Measurements from ENCODE around the gene MOB2. TPM values are rescaled to one million over a fixed set of nuclear protein-coding genes. Genes with fewer than 3 reads are reported as not detected.
A peak's percentile ranks its signal among the peaks of the same experiment; 100 is the strongest.

Gene MOB2
- total and polyA plus RNA-seq, 12 donors: 25.2 to 59.1 (median 45.2) TPM

DNA sequence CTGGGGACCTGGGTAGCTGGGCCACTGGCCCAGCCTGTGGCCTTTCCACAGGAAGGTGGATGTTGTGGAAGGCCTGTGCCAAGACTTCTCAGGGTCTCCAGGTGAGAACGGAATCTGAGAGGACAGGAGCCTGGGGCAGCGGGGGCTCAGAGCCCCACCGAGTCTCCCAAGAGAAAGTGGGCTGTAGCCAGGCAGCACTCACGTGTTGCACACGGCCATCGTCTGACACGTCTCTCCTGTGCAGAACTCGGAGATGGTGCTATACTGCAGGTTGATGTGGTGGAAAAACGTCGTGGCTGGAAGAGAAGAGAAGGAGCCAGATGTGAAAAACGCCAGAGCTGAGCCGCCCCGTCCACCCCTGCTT lies 6.4 kb downstream of the MOB2 start:
- ATAC-seq (no peak), DNase-seq (no peak)
- Histone ChIP-seq H3K27me3 (no peaks in the 10 kb centered on the region), H3K27ac (no peak overlapping the region), H3K4me1 (peaks cover 22 to 61% (median 36%) of the 10 kb centered on the region in 9 donors), H3K4me3 (no peak overlapping the region), H3K36me3 (peaks cover 0 to 66% (median 44%) of the 10 kb centered on the region in 9 donors), H3K9me3 (no peaks in the 10 kb centered on the region)
- intact Hi-C loops (cut with DNase I): no loop called here
- TF ChIP-seq, protein P1, sequence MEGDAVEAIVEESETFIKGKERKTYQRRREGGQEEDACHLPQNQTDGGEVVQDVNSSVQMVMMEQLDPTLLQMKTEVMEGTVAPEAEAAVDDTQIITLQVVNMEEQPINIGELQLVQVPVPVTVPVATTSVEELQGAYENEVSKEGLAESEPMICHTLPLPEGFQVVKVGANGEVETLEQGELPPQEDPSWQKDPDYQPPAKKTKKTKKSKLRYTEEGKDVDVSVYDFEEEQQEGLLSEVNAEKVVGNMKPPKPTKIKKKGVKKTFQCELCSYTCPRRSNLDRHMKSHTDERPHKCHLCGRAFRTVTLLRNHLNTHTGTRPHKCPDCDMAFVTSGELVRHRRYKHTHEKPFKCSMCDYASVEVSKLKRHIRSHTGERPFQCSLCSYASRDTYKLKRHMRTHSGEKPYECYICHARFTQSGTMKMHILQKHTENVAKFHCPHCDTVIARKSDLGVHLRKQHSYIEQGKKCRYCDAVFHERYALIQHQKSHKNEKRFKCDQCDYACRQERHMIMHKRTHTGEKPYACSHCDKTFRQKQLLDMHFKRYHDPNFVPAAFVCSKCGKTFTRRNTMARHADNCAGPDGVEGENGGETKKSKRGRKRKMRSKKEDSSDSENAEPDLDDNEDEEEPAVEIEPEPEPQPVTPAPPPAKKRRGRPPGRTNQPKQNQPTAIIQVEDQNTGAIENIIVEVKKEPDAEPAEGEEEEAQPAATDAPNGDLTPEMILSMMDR (IDR thresholded peaks at IDR 0.05): no peak
- WGBS, 2 donors: 85% methylated on average over 13 of the region's 13 CpGs

DNA sequence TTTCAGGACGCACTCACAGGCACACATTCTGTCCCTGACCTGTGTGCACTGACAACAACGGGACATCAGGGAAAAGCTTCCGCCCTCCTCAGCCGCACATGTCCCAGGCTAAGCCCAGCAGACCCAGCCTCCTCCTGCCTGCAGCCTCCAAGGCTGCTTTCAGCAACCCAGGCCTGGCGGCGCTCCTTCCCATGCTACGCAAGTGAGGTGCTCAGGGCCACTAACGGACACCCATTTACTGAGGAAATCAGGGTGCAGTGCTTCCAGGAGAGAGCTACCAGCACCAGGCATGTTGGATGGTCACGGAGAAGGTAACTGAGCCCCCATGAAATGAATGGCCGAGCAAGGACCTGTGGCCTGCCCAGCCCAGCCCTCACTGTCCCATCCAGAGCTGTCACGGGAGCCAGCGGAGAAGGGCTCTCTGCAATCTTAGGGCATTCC lies 6.9 kb downstream of the MOB2 start:
- intact Hi-C loops (cut with DNase I): no loop called here
- no peaks in the 10 kb centered on the region for H3K9me3 ChIP-seq
- no peaks in the 10 kb centered on the region for H3K27me3 ChIP-seq
- TF ChIP-seq, protein P1 (IDR thresholded peaks at IDR 0.05): no peak
- H3K36me3 ChIP-seq: peaks cover 0 to 70% (median 48%) of the 10 kb centered on the region in 9 donors
- no peak for ATAC-seq
- H3K4me3 ChIP-seq: no peak overlapping the region
- peaks cover 18 to 57% (median 31%) of the 10 kb centered on the region in 9 donors for H3K4me1 ChIP-seq
- no peak for DNase-seq
- 94% methylated on average over 12 of the region's 12 CpGs for WGBS, 2 donors
- no peak overlapping the region for H3K27ac ChIP-seq

DNA sequence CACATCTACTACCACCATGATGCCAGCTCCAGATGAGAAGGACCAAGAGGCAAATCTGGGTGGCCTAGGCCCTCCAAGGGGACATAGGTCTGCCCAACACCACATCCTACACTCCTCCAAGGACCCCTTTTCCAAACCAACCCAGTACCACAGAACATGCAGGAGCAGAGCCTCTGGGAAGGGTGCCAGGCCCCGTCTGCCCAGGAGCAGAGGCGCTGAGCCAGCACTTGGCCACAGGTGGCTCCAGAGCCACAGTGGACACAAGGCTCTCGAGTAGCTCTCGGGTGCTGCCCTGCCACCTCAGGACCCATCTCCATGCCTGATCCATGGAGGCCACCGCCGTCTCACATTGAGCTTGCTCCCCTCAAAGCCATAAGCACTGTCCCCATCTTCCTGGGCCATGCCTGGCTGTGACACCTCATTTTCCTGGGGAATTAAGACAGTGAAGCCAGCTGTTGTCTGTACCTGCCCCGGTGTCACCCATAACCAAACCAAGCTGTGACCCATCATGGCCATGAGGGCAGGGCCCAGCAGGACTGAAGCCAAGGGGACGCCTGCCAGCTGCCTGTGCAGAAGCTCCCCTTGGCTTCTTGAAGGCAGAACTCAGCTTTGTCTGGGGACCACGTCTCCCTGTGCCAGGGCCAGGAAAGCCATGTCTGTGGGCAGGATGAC lies 7.4 kb downstream of the MOB2 start:
- H3K36me3 ChIP-seq: peaks cover 0 to 76% (median 52%) of the 10 kb centered on the region in 9 donors
- no peaks in the 10 kb centered on the region for H3K27me3 ChIP-seq
- H3K27ac ChIP-seq: no peak overlapping the region
- ATAC-seq (no peak), DNase-seq (peak in 1 of 2 donors; percentile 18)
- H3K4me3 ChIP-seq: no peak overlapping the region
- WGBS, 2 donors: 80 to 81% methylated on average over 9 of the region's 9 CpGs
- peaks cover 16 to 51% (median 28%) of the 10 kb centered on the region in 9 donors for H3K4me1 ChIP-seq
- intact Hi-C loops (cut with DNase I): no loop called here
- TF ChIP-seq, protein P1 (IDR thresholded peaks at IDR 0.05): no peak
- H3K9me3 ChIP-seq: no peaks in the 10 kb centered on the region

DNA sequence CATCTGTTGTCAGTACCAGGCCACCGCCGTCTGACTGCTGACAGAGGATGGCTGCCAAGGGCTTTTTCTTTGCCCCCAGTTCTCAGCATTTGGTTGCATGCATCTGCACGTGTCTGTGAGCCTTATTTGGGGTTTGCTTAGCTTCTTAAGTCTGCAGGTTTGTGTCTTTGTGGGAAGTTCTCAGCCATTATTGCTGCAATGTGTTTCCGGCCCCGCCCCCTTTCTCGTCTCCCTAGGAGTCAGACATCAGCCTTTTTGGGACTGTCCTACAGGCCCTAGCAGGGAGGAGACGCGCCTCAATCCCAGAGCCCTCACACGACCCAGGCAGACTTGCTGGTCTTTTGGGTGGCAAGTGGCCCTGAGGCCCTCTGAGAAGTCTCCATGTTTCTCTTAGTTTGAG lies 8.0 kb downstream of the MOB2 start:
- 76 to 79% methylated on average over 9 of the region's 9 CpGs for WGBS, 2 donors
- ATAC-seq: no peak

More for the DNA sequence above, 8.0 kb downstream of the MOB2 start:
- Histone ChIP-seq H3K36me3 (peaks cover 0 to 82% (median 58%) of the 10 kb centered on the region in 9 donors), H3K27me3 (no peaks in the 10 kb centered on the region), H3K27ac (no peak overlapping the region), H3K4me1 (peaks cover 11 to 45% (median 22%) of the 10 kb centered on the region in 9 donors), H3K4me3 (no peak overlapping the region), H3K9me3 (no peaks in the 10 kb centered on the region)
- intact Hi-C loops (cut with DNase I): no loop called here
- peak in 1 of 2 donors; percentile 24 for DNase-seq
- TF ChIP-seq, protein P1 (IDR thresholded peaks at IDR 0.05): no peak

Measured in heart right ventricle (tissue), 16 donors.